Measurements from ENCODE around the gene CRYAA.

Gene CRYAA

GRCh38 chr21:43201491-43201890 is 32.7 kb downstream of the CRYAA start:
- H3K4me3 ChIP-seq, result no peak overlapping the region
- H3K36me3 ChIP-seq, result no peaks in the 10 kb centered on the region
- H3K4me1 ChIP-seq, result no peaks in the 10 kb centered on the region
- no peak for DNase-seq
- intact Hi-C loops (cut with DNase I; ENCODE audit: low total_unique reads), result no loop called here
- no peak for TF ChIP-seq CTCF (IDR thresholded peaks at IDR 0.05)
- no peak overlapping the region for H3K27ac ChIP-seq
- H3K27me3 ChIP-seq, result peaks cover 0 to 17% of the 10 kb centered on the region in 2 donors
- H3K9me3 ChIP-seq, result peaks cover 5 to 34% (median 25%) of the 10 kb centered on the region in 3 donors

- Histone ChIP-seq H3K4me1 (no peaks in the 10 kb centered on the region), H3K9me3 (peaks cover 5 to 22% (median 21%) of the 10 kb centered on the region in 3 donors), H3K4me3 (no peak overlapping the region), H3K27ac (no peak overlapping the region), H3K27me3 (peaks cover 0 to 33% of the 10 kb centered on the region in 2 donors), H3K36me3 (no peaks in the 10 kb centered on the region)
- peak in 1 of 2 donors; percentile 27 for DNase-seq
- TF ChIP-seq CTCF (IDR thresholded peaks at IDR 0.05), result no peak
- intact Hi-C loops (cut with DNase I; ENCODE audit: low total_unique reads), result no loop called here
These were observed 34.8 kb downstream of the CRYAA start for GRCh38 chr21:43203591-43203990.

- TF ChIP-seq CTCF (IDR thresholded peaks at IDR 0.05), result no peak
- peaks cover 0 to 42% of the 10 kb centered on the region in 2 donors for H3K27me3 ChIP-seq
- no peak overlapping the region for H3K27ac ChIP-seq
- H3K36me3 ChIP-seq, result no peaks in the 10 kb centered on the region
- no peak overlapping the region for H3K4me3 ChIP-seq
- intact Hi-C loops (cut with DNase I; ENCODE audit: low total_unique reads), result no loop called here
- DNase-seq, result no peak
- no peaks in the 10 kb centered on the region for H3K4me1 ChIP-seq
- H3K9me3 ChIP-seq, result peaks cover 5 to 22% (median 21%) of the 10 kb centered on the region in 3 donors
These were observed 35.8 kb downstream of the CRYAA start for GRCh38 chr21:43204638-43205037.

- Histone ChIP-seq H3K4me3 (no peak overlapping the region), H3K9me3 (peaks cover 1 to 13% (median 8%) of the 10 kb centered on the region in 3 donors), H3K36me3 (no peaks in the 10 kb centered on the region), H3K4me1 (peaks cover 0 to 9% (median 2%) of the 10 kb centered on the region in 4 donors), H3K27ac (no peak overlapping the region), H3K27me3 (peaks cover 0 to 60% of the 10 kb centered on the region in 2 donors)
- DNase-seq, result peak in 1 of 2 donors; percentile 32
- intact Hi-C loops (cut with DNase I; ENCODE audit: low total_unique reads), result no loop called here
- TF ChIP-seq CTCF (IDR thresholded peaks at IDR 0.05), result no peak
These were observed 37.6 kb downstream of the CRYAA start for GRCh38 chr21:43206231-43207042.

GRCh38 chr21:43207043-43207315 is 38.2 kb downstream of the CRYAA start:
- H3K27ac ChIP-seq, result no peak overlapping the region
- no peak overlapping the region for H3K4me3 ChIP-seq
- peaks cover 0 to 7% (median 3%) of the 10 kb centered on the region in 3 donors for H3K9me3 ChIP-seq
- peaks cover 0 to 61% of the 10 kb centered on the region in 2 donors for H3K27me3 ChIP-seq
- intact Hi-C loops (cut with DNase I; ENCODE audit: low total_unique reads), result no loop called here
- peaks cover 0 to 11% (median 2%) of the 10 kb centered on the region in 4 donors for H3K4me1 ChIP-seq
- DNase-seq, result peak in 1 of 2 donors; percentile 24
- TF ChIP-seq CTCF (IDR thresholded peaks at IDR 0.05), result no peak
- no peaks in the 10 kb centered on the region for H3K36me3 ChIP-seq

Data from tibial artery (tissue), 4 donors.